ENCODE measurements around the gene DLG2.

- TF ChIP-seq TAF1 (IDR thresholded peaks at IDR 0.05; ENCODE audit: borderline replicate concordance, insufficient read depth, low read length): no peak
- no peak for TF ChIP-seq SIN3A (IDR thresholded peaks at IDR 0.05; ENCODE audit: borderline replicate concordance, insufficient read depth, low read length)
Observed at GRCh38 chr11:83655976-83656375, 1971.2 kb downstream of the DLG2 start.
